Transverse colon (tissue), 4 donors: Measurements from ENCODE around the gene CCDC68. TPM values are rescaled to one million over a fixed set of nuclear protein-coding genes. Genes with fewer than 3 reads are reported as not detected.
A peak's percentile ranks its signal among the peaks of the same experiment; 100 is the strongest.

Source experiments
- DNase-seq: peaks from one replicate; pipeline ENCODE4 v3.0.0-alpha.2; 2019
- H3K27ac ChIP-seq, 4 donors: fragments of 200-600 bp; sonication (generic); 2 replicates each; pipeline ENCODE4 v1.5.1; 2016 to 2018; ENCODE audit warnings: inconsistent platforms in 4 of 4
- H3K27me3 ChIP-seq: fragments of 200-600 bp; sonication (generic); 2 replicates; pipeline ENCODE4 v1.5.1; 2017; ENCODE audit warnings: inconsistent platforms
- H3K36me3 ChIP-seq, 4 donors: fragments of 200-600 bp; sonication (generic); 2 replicates each; pipeline ENCODE4 v1.5.1; 2017 to 2019; ENCODE audit warnings: inconsistent platforms in 4 of 4
- H3K4me1 ChIP-seq, 4 donors: fragments of 200-600 bp; sonication (generic); 2 replicates each; pipeline ENCODE4 v1.5.1; 2017 to 2020; ENCODE audit warnings: inconsistent platforms in 4 of 4
- H3K4me3 ChIP-seq, 4 donors: fragments of 200-600 bp; sonication (generic); 1 replicate in 1 of 4; 2 replicates in 3 of 4; pipeline versions ENCODE4 v1.5.1 to v1.6.1; 2017 to 2019; ENCODE audit warnings: inconsistent platforms in 4 of 4
- H3K9me3 ChIP-seq, 2 donors: fragments of 200-600 bp; sonication (generic); 2 replicates each; pipeline ENCODE4 v1.5.1; 2017 to 2019; ENCODE audit warnings: inconsistent platforms in 2 of 2
- EP300 ChIP-seq: sonication (generic); formaldehyde crosslinking; IDR thresholded peaks from one replicate; pipeline ENCODE4 v1.6.1; 2017; ENCODE audit warnings: antibody characterized with exemption, low read depth
- POLR2A ChIP-seq: fragments of 450-650 bp; IDR thresholded peaks from one replicate; pipeline ENCODE4 v1.6.1; 2016; ENCODE audit warnings: antibody characterized with exemption, mild to moderate bottlenecking, moderate library complexity
- POLR2AphosphoS5 ChIP-seq, 3 donors: sonication (generic); formaldehyde crosslinking; IDR thresholded peaks; one replicate each; pipeline ENCODE4 v1.6.1; 2016; ENCODE audit warnings: antibody characterized with exemption in 3 of 3
- WGBS, 2 donors: methylation state at CpG; one replicate each; pipeline ENCODE4 v1.1.5; 2018; ENCODE audit warnings: low coverage in 1 of 2; 5-methylcytosine and 5-hydroxymethylcytosine counted together
- in situ Hi-C, 4 donors: fragments of 200-750 bp; cut with MboI; loops; one replicate each; pipeline versions ENCODE4 v1.15.0 to v1.15.1; 2017; ENCODE audit warnings: low sequenced_read_pairs in 3 of 4, low pct_ligation_motif_present in 1 of 4, low pct_unique_long_range_greater_than_20kb in 1 of 4
- intact Hi-C: fragments of 100-400 bp; cut with DNase I; formaldehyde crosslinking; loops from one replicate; pipeline ENCODE4 v1.15.1; 2023; ENCODE audit warnings: low total_unique reads
- total RNA-seq, 4 donors: library from RNA; depleted of rRNA; stranded (reverse); fragments of >200 nt; gene quantifications; one replicate each; pipeline ENCODE4 v1.1.0, GENCODE V29; 2016
- TF ChIP-seq, protein P1 (sequence below), 5 experiments: fragments of 200-600 bp in 3 of 5; fragments of 450-650 bp in 2 of 5; sonication (generic) in 3 of 5; IDR thresholded peaks; 1 replicate in 2 of 5; 2 replicates in 3 of 5; pipeline ENCODE4 v1.5.1; 2016 to 2017; ENCODE audit warnings: antibody characterized with exemption in 5 of 5, inconsistent platforms in 3 of 5, mild to moderate bottlenecking in 2 of 5, moderate library complexity in 1 of 5

CCDC68 gene
- total RNA-seq, 4 donors from 2014 or later: 24.9 to 109 (median 78.2) TPM

DNA sequence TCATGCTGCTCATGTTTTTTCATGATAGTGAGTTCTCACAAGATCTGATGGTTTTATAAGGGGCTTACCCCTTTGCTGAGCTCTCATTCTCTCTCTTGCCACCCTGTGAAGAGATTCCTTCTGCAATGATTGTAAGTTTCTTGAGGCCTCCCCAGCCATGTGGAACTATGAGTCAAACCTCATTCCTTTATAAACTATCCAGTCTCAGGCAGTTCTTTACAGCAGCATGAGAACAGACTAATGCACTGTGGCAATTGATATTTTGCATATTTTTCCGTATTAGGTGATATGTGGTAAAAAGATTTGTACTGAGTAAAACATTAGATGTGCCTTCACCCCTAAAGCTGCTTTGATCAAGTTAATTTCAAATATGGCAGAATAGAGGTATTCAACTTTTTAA, 82.2 kb downstream of the CCDC68 start:
- TF ChIP-seq EP300: no peak
- H3K4me1 ChIP-seq: peaks cover 0 to 17% (median 8%) of the 10 kb centered on the region in 4 donors
- no peaks in the 10 kb centered on the region for H3K36me3 ChIP-seq
- intact Hi-C loops (no loop called here), in situ Hi-C loops (no loop called here)
- no peaks in the 10 kb centered on the region for H3K27me3 ChIP-seq
- H3K4me3 ChIP-seq: no peak overlapping the region
- no peak overlapping the region for H3K27ac ChIP-seq
- WGBS, 2 donors: 93 to 100% methylated on average over 1 of the region's 1 CpG
- no peak for DNase-seq
- H3K9me3 ChIP-seq: no peaks in the 10 kb centered on the region

DNA sequence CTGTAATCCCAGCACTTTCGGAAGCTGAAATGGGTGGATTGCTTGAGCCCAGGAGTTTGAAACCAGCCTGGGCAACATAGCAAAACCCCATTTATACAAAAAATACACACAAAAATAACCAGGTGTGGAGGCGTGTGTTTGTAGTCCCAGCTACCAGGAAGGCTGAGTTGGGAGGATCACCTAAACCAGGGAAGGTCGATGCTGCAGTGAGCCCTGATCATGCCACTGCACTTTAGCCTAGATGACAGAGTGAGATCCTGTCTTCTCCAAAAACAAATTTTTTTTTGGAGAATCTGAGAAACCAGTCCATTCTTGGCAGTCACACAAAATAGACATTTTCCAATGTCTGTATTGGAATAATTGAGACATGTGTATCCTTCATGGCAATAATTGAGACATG, 84.2 kb downstream of the CCDC68 start:
- 71 to 76% methylated on average over 2 to 3 of the region's 3 CpGs for WGBS, 2 donors
- Histone ChIP-seq H3K27ac (no peak overlapping the region), H3K36me3 (no peaks in the 10 kb centered on the region), H3K9me3 (no peaks in the 10 kb centered on the region), H3K4me1 (peaks cover 0 to 17% (median 8%) of the 10 kb centered on the region in 4 donors), H3K27me3 (no peaks in the 10 kb centered on the region), H3K4me3 (no peak overlapping the region)
- no peak for DNase-seq
- intact Hi-C loops (no loop called here), in situ Hi-C loops (no loop called here)
- TF ChIP-seq POLR2AphosphoS5 (IDR thresholded peaks at IDR 0.05) (no peak), EP300 (no peak), POLR2A (no peak)
- TF ChIP-seq, protein P1, sequence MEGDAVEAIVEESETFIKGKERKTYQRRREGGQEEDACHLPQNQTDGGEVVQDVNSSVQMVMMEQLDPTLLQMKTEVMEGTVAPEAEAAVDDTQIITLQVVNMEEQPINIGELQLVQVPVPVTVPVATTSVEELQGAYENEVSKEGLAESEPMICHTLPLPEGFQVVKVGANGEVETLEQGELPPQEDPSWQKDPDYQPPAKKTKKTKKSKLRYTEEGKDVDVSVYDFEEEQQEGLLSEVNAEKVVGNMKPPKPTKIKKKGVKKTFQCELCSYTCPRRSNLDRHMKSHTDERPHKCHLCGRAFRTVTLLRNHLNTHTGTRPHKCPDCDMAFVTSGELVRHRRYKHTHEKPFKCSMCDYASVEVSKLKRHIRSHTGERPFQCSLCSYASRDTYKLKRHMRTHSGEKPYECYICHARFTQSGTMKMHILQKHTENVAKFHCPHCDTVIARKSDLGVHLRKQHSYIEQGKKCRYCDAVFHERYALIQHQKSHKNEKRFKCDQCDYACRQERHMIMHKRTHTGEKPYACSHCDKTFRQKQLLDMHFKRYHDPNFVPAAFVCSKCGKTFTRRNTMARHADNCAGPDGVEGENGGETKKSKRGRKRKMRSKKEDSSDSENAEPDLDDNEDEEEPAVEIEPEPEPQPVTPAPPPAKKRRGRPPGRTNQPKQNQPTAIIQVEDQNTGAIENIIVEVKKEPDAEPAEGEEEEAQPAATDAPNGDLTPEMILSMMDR (IDR thresholded peaks at IDR 0.05): no peak

DNA sequence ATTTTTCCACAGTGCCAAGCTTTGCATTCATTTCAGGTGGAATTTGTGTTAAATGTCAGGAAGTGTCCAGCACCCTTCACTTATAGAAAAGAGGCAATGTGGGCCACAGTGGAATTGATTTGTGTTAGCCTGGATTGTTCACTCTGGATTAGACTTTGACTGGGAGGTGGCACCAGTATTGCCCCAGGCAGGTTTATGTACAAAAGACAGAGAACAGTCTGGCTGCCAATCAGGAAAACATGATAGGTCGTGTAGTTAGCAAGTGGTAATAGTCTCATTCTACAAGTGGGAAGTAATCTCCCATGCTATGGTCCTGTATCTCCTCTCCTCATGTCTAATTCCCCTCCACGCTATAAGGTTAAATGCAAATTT, 85.4 kb downstream of the CCDC68 start:
- no peaks in the 10 kb centered on the region for H3K36me3 ChIP-seq
- H3K27ac ChIP-seq: peak overlapping the region; percentile 75 to 80 (median 78)
- peak; percentile 62 for DNase-seq
- 50 to 56% methylated on average over 2 of the region's 2 CpGs for WGBS, 2 donors
- intact Hi-C loops (no loop called here), in situ Hi-C loops (no loop called here)
- no peaks in the 10 kb centered on the region for H3K9me3 ChIP-seq
- H3K4me1 ChIP-seq: peaks cover 0 to 17% (median 8%) of the 10 kb centered on the region in 4 donors
- H3K4me3 ChIP-seq: no peak overlapping the region
- H3K27me3 ChIP-seq: no peaks in the 10 kb centered on the region
- peak in 2 of 3 donors; percentile 28 to 34 for TF ChIP-seq POLR2AphosphoS5 (IDR thresholded peaks at IDR 0.05)
- TF ChIP-seq, protein P1 (IDR thresholded peaks at IDR 0.05): no peak

DNA sequence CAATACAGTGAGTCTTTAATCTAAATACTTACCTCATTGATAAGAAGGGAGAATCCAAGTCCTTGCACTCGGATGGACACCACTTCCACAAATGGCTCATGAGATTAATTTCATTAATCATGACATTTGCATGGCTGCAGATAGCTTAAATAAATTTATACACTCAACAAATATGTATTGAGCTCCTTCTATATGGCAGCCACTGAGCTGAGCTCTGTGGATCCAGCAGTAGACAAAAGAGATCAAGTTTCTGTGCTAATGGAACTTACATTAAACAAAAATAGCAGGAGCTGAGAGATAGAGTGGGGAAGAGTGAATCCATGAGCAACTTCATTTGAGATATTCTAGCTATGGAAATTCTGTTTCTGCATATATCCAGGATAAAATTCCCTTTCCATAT, 86.6 kb downstream of the CCDC68 start:
- peak overlapping the region; percentile 75 to 80 (median 78) for H3K27ac ChIP-seq
- H3K4me3 ChIP-seq: no peak overlapping the region
- in situ Hi-C loops: no loop called here
- no peaks in the 10 kb centered on the region for H3K27me3 ChIP-seq
- intact Hi-C loops: no loop called here
- H3K9me3 ChIP-seq: no peaks in the 10 kb centered on the region
- no peak for TF ChIP-seq POLR2A
- TF ChIP-seq POLR2AphosphoS5 (IDR thresholded peaks at IDR 0.05): no peak
- no peak for TF ChIP-seq EP300
- TF ChIP-seq, protein P1 (IDR thresholded peaks at IDR 0.05): no peak
- peaks cover 0 to 17% (median 8%) of the 10 kb centered on the region in 4 donors for H3K4me1 ChIP-seq
- WGBS, 2 donors: 73 to 100% methylated on average over 1 of the region's 1 CpG
- no peak for DNase-seq
- H3K36me3 ChIP-seq: no peaks in the 10 kb centered on the region

DNA sequence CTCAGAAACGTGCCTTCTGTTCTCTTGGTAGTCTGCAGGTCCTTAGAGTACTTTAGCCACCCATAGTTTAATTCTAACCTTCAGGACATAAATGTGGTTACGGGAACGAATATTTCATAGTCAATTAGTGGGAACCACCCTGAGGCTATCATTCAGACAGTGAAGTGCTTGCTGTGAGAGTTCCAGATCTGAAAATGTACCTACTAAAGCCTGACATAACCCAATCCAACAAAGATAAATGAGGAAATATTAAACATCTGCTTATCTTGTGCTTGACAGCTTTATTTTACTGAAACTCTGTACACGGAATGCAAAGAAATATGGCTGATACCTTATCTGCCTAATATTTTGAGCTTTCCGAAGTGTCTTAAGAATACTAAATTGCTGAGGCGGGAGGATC, 88.0 kb downstream of the CCDC68 start:
- Histone ChIP-seq H3K27me3 (no peaks in the 10 kb centered on the region), H3K9me3 (no peaks in the 10 kb centered on the region), H3K36me3 (no peaks in the 10 kb centered on the region), H3K27ac (no peak overlapping the region), H3K4me3 (no peak overlapping the region), H3K4me1 (peaks cover 0 to 17% (median 8%) of the 10 kb centered on the region in 4 donors)
- DNase-seq: no peak
- 87 to 98% methylated on average over 6 of the region's 6 CpGs for WGBS, 2 donors
- in situ Hi-C loops (no loop called here), intact Hi-C loops (no loop called here)
- TF ChIP-seq POLR2AphosphoS5 (IDR thresholded peaks at IDR 0.05) (no peak), EP300 (no peak), POLR2A (no peak)
- TF ChIP-seq, protein P1 (IDR thresholded peaks at IDR 0.05): no peak
